Small intestine (tissue), 7 donors: ENCODE data around the gene SRM. TPM values are rescaled to one million over a fixed set of nuclear protein-coding genes. Genes with fewer than 3 reads are reported as not detected.
A peak's percentile ranks its signal among the peaks of the same experiment; 100 is the strongest.
"Not testable (repeated sequence)": the region's sequence is repeated elsewhere in the genome, so short reads cannot be mapped to it uniquely, and the experiment has no call there.

Experiments used
- DNase-seq, 2 donors: peaks; one replicate each; pipeline versions ENCODE4 v3.0.0 to v3.0.0-alpha.2; 2013
- FAIRE-seq: peaks from 2 replicates; lab custom pipeline; 2012; peaks lifted over from hg19 to GRCh38; lab: Jason Lieb, UNC
- H3K27ac ChIP-seq, 3 donors: one replicate each; pipeline ENCODE4 v1.5.1; 2013; ENCODE audit warnings: low read length in 2 of 3, mild to moderate bottlenecking in 2 of 3, control low read depth in 1 of 3, inconsistent platforms in 1 of 3, low read depth in 1 of 3, moderate library complexity in 1 of 3
- H3K27me3 ChIP-seq, 3 donors: one replicate each; pipeline ENCODE4 v1.6.1; 2013; ENCODE audit warnings: low read length in 3 of 3, inconsistent platforms in 1 of 3; ENCODE audit not compliant: control insufficient read depth in 3 of 3, insufficient read depth in 3 of 3
- H3K36me3 ChIP-seq, 3 donors: one replicate each; pipeline ENCODE4 v1.6.1; 2013; ENCODE audit warnings: low read length in 3 of 3, inconsistent platforms in 1 of 3, low read depth in 1 of 3, mild to moderate bottlenecking in 1 of 3, moderate library complexity in 1 of 3; ENCODE audit not compliant: control insufficient read depth in 3 of 3, insufficient read depth in 2 of 3
- H3K4me1 ChIP-seq, 3 donors: one replicate each; pipeline ENCODE4 v1.6.1; 2013; ENCODE audit warnings: low read length in 2 of 3, inconsistent platforms in 1 of 3, low read depth in 1 of 3, mild to moderate bottlenecking in 1 of 3, moderate library complexity in 1 of 3; ENCODE audit not compliant: control insufficient read depth in 3 of 3, insufficient read depth in 2 of 3
- H3K4me3 ChIP-seq, 3 donors: one replicate each; pipeline ENCODE4 v1.5.1; 2013; ENCODE audit warnings: low read length in 3 of 3, control low read depth in 1 of 3, inconsistent platforms in 1 of 3, low read depth in 1 of 3, mild to moderate bottlenecking in 1 of 3, moderate library complexity in 1 of 3
- H3K9me3 ChIP-seq, 2 donors: one replicate each; pipeline ENCODE4 v1.6.1; 2013; ENCODE audit warnings: low read depth in 1 of 2, low read length in 1 of 2; ENCODE audit not compliant: control insufficient read depth in 2 of 2, insufficient read depth in 1 of 2
- WGBS, 3 donors: extraction: QIAGEN DNeasy Blood & Tissue Kit; methylation state at CpG; one replicate each; pipeline ENCODE4 v1.1.7; 2013; 5-methylcytosine and 5-hydroxymethylcytosine counted together
- polyA plus RNA-seq, 4 donors: library from polyadenylated mRNA; stranded (reverse) in 3 of 4; unstranded in 1 of 4; fragments of 200-250 nt in 3 of 4; fragments of 120-200 nt in 1 of 4; gene quantifications; one replicate each; pipeline versions ENCODE4 v1.2.1 to v1.2.3, GENCODE V29; 2013
- donor health status: healthy with polysubstance abuse.
- donor health status: control.
- donor health status: control.
- donor health status: Bipolar disorder and iron deficiency.
- donor health status: healthy.

The SRM gene
- polyA plus RNA-seq, 4 donors, result 5.6 to 67.3 (median 26.4) TPM

GRCh38 chr1:11070876-11071275 is 11.1 kb upstream of the SRM start:
- Histone ChIP-seq H3K27ac (no peak overlapping the region), H3K9me3 (no peaks in the 10 kb centered on the region), H3K4me3 (no peak overlapping the region), H3K27me3 (no peaks in the 10 kb centered on the region), H3K4me1 (no peaks in the 10 kb centered on the region), H3K36me3 (peaks cover 28 to 79% (median 37%) of the 10 kb centered on the region in 3 donors)
- 89 to 94% (median 89%) methylated on average over 10 to 11 of the region's 11 CpGs for WGBS, 3 donors
- FAIRE-seq (no peak), DNase-seq (no peak)

GRCh38 chr1:11068600-11069473 is 9.0 kb upstream of the SRM start:
- Histone ChIP-seq H3K4me3 (no peak overlapping the region), H3K27me3 (no peaks in the 10 kb centered on the region), H3K4me1 (no peaks in the 10 kb centered on the region), H3K36me3 (peaks cover 21 to 77% (median 39%) of the 10 kb centered on the region in 3 donors), H3K9me3 (peaks cover 0 to 2% of the 10 kb centered on the region in 2 donors), H3K27ac (no peak overlapping the region)
- 93 to 95% (median 94%) methylated on average over 17 of the region's 17 CpGs for WGBS, 3 donors
- FAIRE-seq (no peak), DNase-seq (no peak)

DNA sequence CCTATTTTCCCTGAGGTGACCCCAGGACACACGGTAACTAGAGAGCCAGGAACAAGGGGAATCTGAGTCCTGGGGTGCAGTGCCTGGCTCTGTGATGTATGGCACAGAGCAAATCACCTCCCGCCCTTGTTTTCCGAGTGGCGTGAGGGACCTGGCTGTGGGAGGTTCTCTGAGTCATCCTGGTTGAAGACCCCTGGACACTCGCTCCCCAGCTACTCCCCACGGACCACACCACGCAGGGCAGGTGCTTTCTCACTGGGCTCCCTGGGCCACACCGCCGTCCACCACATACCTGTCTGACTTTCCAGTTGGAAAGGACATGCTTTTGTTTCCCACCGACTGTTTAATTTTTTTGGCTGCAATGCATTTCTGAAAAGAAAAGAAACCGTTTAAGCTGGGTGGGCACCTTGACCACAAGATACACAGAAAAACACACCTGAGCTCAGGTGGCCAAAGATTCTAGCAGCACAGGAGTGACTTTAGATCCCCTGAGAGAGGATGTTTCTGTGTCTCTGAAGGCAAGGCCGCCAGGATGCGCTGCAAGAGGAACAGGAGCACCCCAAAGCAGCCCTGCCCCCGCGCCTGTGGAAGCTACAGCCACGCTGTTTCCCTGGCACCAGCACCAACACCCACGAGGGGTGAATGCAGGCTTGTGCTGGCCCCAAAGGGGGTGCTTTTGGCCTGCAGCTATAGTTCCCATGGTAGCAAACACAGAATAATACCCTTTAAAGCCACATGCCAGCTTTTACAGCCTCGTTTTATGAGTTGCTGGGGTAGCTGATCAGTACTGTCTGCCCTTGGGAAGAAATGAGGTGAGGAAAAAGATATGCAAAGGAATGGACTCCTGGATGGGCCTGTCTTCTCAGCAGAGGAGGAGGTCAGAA is 8.1 kb upstream of the SRM start:
- FAIRE-seq (no peak), DNase-seq (no peak)
- WGBS, 3 donors, result 87 to 93% (median 93%) methylated on average over 18 of the region's 18 CpGs
- H3K4me3 ChIP-seq, result no peak overlapping the region
- no peak overlapping the region for H3K27ac ChIP-seq
- H3K9me3 ChIP-seq, result peaks cover 0 to 2% of the 10 kb centered on the region in 2 donors
- no peaks in the 10 kb centered on the region for H3K27me3 ChIP-seq
- no peaks in the 10 kb centered on the region for H3K4me1 ChIP-seq
- H3K36me3 ChIP-seq, result peaks cover 19 to 81% (median 39%) of the 10 kb centered on the region in 3 donors

DNA sequence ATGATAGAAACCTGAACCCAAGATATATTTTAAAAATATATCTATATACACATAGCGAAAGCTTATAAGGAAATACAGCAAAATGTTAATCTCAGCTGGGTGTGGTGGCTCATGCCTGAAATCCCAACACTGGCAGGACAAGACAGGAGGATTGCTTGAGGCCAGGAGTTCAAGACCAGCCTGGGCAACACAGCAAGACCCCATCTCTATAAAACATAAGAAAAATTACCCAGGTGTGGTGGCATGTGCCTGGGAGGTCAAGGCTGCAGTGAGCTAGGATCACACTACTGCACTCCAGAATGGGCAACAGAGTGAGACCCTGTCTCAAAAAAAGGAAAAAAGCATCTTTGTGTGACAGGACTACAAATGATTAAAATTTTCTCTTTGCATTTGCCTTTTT is 6.0 kb upstream of the SRM start:
- no peak overlapping the region for H3K27ac ChIP-seq
- no peaks in the 10 kb centered on the region for H3K27me3 ChIP-seq
- peaks cover 19 to 70% (median 24%) of the 10 kb centered on the region in 3 donors for H3K36me3 ChIP-seq
- FAIRE-seq (no peak), DNase-seq (no peak)
- H3K4me3 ChIP-seq, result no peak overlapping the region
- 93 to 100% (median 98%) methylated on average over 1 of the region's 1 CpG for WGBS, 3 donors
- peaks cover 0 to 2% of the 10 kb centered on the region in 2 donors for H3K9me3 ChIP-seq
- H3K4me1 ChIP-seq, result peaks cover 0 to 2% (median 0%) of the 10 kb centered on the region in 3 donors

DNA sequence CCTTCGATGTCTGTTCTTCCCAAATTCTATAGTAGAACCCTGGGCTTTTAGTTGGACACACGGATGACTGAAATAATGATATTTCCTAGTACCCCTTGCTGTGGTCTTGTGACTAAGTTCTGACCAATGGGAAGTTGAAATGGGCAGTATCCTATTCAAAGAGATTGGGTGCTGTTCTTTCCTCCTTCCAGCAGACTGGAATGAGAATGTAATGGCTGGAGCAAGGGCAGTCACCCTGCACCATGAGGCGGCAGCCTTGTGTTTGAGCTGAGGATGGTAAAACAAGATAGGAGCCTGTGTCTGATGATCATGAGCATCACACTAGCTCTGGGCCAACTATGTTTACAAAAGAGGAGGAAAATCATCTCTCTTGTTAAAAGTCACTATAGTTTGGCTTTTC is 5.1 kb upstream of the SRM start:
- Histone ChIP-seq H3K4me1 (peaks cover 0 to 4% (median 0%) of the 10 kb centered on the region in 3 donors), H3K27me3 (no peaks in the 10 kb centered on the region), H3K27ac (no peak overlapping the region), H3K4me3 (no peak overlapping the region), H3K36me3 (peaks cover 19 to 65% (median 20%) of the 10 kb centered on the region in 3 donors), H3K9me3 (peaks cover 0 to 2% of the 10 kb centered on the region in 2 donors)
- FAIRE-seq (no peak), DNase-seq (no peak)
- 98 to 100% (median 100%) methylated on average over 3 of the region's 3 CpGs for WGBS, 3 donors

DNA sequence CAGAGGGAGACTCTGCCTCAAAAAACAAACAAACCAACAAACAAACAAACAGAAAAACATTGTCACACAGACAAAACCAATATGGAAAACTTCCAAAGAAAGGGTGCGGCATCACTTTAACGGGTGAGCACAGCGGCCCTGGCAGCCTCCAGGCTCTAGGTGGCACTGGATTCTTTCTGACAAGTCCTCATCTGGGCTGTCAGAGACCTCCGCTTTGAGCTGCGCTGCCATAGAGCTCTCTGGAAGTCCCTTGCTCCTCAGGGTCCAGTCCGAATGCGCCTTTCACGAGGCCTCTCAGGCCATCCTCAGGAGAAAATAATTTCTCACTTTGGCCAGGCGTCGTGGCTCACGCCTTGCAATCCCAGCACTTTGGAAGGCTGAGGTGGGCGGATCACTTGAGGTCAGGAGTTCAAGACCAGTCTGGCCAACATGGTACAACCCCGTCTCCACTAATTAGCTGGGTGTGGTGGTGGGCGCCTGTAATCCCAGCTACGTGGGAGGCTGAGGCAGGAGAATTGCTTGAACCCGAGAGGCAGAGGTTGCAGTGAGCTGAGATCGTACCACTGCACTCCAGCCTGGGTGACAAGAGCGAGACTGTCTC is 4.2 kb upstream of the SRM start:
- H3K27me3 ChIP-seq, H3K27ac ChIP-seq, DNase-seq, H3K4me1 ChIP-seq, H3K4me3 ChIP-seq, H3K9me3 ChIP-seq, FAIRE-seq: not testable (repeated sequence)
- WGBS, 3 donors, result 88 to 90% (median 90%) methylated on average over 17 to 18 of the region's 18 CpGs
- H3K36me3 ChIP-seq, result peaks cover 14 to 56% (median 19%) of the 10 kb centered on the region in 3 donors

DNA sequence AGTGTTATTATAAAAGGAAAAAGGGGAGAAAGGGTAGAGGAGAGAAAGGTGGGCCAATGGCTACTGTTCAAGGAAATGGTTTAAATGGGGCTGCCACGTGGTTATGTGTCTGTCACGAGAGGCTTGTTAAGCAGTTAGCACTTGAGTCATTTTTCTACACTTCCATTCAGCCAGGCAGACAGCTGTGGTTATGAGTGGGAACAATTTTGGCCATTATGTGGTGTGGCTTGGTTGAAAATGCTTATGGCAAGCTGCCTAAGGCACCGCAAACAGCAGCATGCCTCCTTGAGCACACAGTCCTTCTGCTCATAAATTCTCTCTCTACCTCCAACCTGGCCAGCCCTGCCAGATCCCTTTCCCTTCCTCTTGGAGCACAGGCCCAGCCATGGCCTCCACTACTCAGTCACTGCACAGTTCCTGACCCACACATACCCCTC is 3.2 kb upstream of the SRM start:
- Histone ChIP-seq H3K9me3 (peaks cover 0 to 2% of the 10 kb centered on the region in 2 donors), H3K4me3 (no peak overlapping the region), H3K27ac (peak overlapping the region in 1 of 3 donors; percentile 46), H3K27me3 (no peaks in the 10 kb centered on the region), H3K36me3 (peaks cover 7 to 53% (median 11%) of the 10 kb centered on the region in 3 donors), H3K4me1 (peaks cover 3 to 12% (median 3%) of the 10 kb centered on the region in 3 donors)
- FAIRE-seq (no peak), DNase-seq (no peak)
- 62 to 75% (median 63%) methylated on average over 3 of the region's 3 CpGs for WGBS, 3 donors
